ENCODE measurements around the gene PCDH15.

- TF ChIP-seq ZZZ3 (IDR thresholded peaks at IDR 0.05), result no peak
- TF ChIP-seq POU5F1 (IDR thresholded peaks at IDR 0.05; ENCODE audit: borderline replicate concordance, low read depth, low read length, partially characterized antibody), result no peak
- TF ChIP-seq BRF1 (IDR thresholded peaks at IDR 0.05; ENCODE audit: borderline replicate concordance, extremely low read depth, insufficient read length), result no peak
- TF ChIP-seq CTCF (IDR thresholded peaks at IDR 0.05 in 2 of 3, conservative IDR thresholded peaks at IDR 0.05 in 1 of 3; ENCODE audit: insufficient read depth in 2 of 3, low read depth in 1 of 3, low read length in 3 of 3), result no peak
- no peak for TF ChIP-seq GTF2F1 (IDR thresholded peaks at IDR 0.05; ENCODE audit: low read depth, low read length)
- TF ChIP-seq ATF2 (CRISPR knock-in tag; IDR thresholded peaks at IDR 0.05), result no peak
- no peak for TF ChIP-seq ZBTB33 (CRISPR knock-in tag; IDR thresholded peaks at IDR 0.05)
- no peak for TF ChIP-seq ZNF184 (CRISPR knock-in tag; IDR thresholded peaks at IDR 0.05)
- no peak for TF ChIP-seq ZBTB34 (CRISPR knock-in tag; IDR thresholded peaks at IDR 0.05)
- no peak for TF ChIP-seq EHMT2 (IDR thresholded peaks at IDR 0.05)
- TF ChIP-seq ZBTB26 (CRISPR knock-in tag; IDR thresholded peaks at IDR 0.05), result no peak
These were observed 845.9 kb downstream of the PCDH15 start for GRCh38 chr10:53955091-53955490.

All from K562 (cell line).